Spleen (tissue), 11 donors: ENCODE measurements around the gene STPG1. TPM values are rescaled to one million over a fixed set of nuclear protein-coding genes. Genes with fewer than 3 reads are reported as not detected.

Experiments
- DNase-seq: peaks from one replicate; pipeline ENCODE4 v3.0.0-alpha.2; 2020
- H3K27ac ChIP-seq, 8 donors: fragments of 200-600 bp; sonication (generic) in 7 of 8; 1 replicate in 4 of 8; 2 replicates in 4 of 8; pipeline versions ENCODE4 v1.5.0 to v1.8.0; 2016 to 2021; ENCODE audit warnings: inconsistent platforms in 4 of 8, mild to moderate bottlenecking in 4 of 8, moderate library complexity in 1 of 8
- H3K27me3 ChIP-seq, 7 donors: fragments of 200-600 bp; sonication (generic) in 6 of 7; replicated peaks in 1 of 7; 1 replicate in 4 of 7; 2 replicates in 3 of 7; pipeline versions ENCODE4 v1.5.0 to v1.8.0; 2016 to 2021; ENCODE audit warnings: inconsistent platforms in 3 of 7, mild to moderate bottlenecking in 1 of 7
- H3K36me3 ChIP-seq, 6 donors: fragments of 200-600 bp; sonication (generic) in 5 of 6; 1 replicate in 4 of 6; 2 replicates in 2 of 6; pipeline versions ENCODE4 v1.5.0 to v1.8.0; 2016 to 2021; ENCODE audit warnings: inconsistent platforms in 2 of 6
- H3K4me1 ChIP-seq, 6 donors: fragments of 200-600 bp; sonication (generic) in 5 of 6; 1 replicate in 3 of 6; 2 replicates in 3 of 6; pipeline versions ENCODE4 v1.5.0 to v1.8.0; 2016 to 2021; ENCODE audit warnings: inconsistent platforms in 3 of 6
- H3K4me3 ChIP-seq, 8 donors: fragments of 200-600 bp; sonication (generic) in 7 of 8; 1 replicate in 4 of 8; 2 replicates in 4 of 8; pipeline versions ENCODE4 v1.5.0 to v1.8.0; 2016 to 2021; ENCODE audit warnings: inconsistent platforms in 4 of 8, mild to moderate bottlenecking in 4 of 8, moderate library complexity in 2 of 8
- H3K9me3 ChIP-seq, 8 donors: fragments of 200-600 bp; sonication (generic) in 7 of 8; 1 replicate in 4 of 8; 2 replicates in 4 of 8; pipeline versions ENCODE4 v1.5.0 to v1.8.0; 2016 to 2021; ENCODE audit warnings: inconsistent platforms in 4 of 8
- CTCF ChIP-seq, 11 experiments: fragments of 200-600 bp in 7 of 11; fragments of 450-650 bp in 4 of 11; sonication (generic) in 4 of 11; IDR thresholded peaks in 8 of 11; conservative IDR thresholded peaks in 3 of 11; 1 replicate in 7 of 11; 2 replicates in 4 of 11; pipeline versions ENCODE4 v1.4.0 to v1.8.0; 2016 to 2021; ENCODE audit warnings: antibody characterized with exemption in 11 of 11, inconsistent platforms in 4 of 11, mild to moderate bottlenecking in 1 of 11
- POLR2A ChIP-seq, 3 donors: fragments of 450-650 bp; IDR thresholded peaks; one replicate each; pipeline ENCODE4 v1.5.1; 2017; ENCODE audit warnings: antibody characterized with exemption in 3 of 3, mild to moderate bottlenecking in 1 of 3
- POLR2AphosphoS5 ChIP-seq, 3 donors: sonication (generic); formaldehyde crosslinking; IDR thresholded peaks; one replicate each; pipeline ENCODE4 v1.5.1; 2017; ENCODE audit warnings: antibody characterized with exemption in 3 of 3
- WGBS, 5 donors: extraction: QIAGEN DNeasy Blood & Tissue Kit in 3 of 5; methylation state at CpG; one replicate each; pipeline versions ENCODE4 v1.1.5 to v1.1.7; 2013 to 2018; 5-methylcytosine and 5-hydroxymethylcytosine counted together
- intact Hi-C: fragments of 100-400 bp; cut with DNase I; formaldehyde crosslinking; loops from one replicate; pipeline ENCODE4 v1.15.0; 2023; ENCODE audit warnings: low total_unique reads
- polyA plus RNA-seq, 3 donors: library from polyadenylated mRNA; stranded (reverse); fragments of 200-250 nt; gene quantifications; one replicate each; pipeline ENCODE4 v1.2.1, GENCODE V29; 2013
- total RNA-seq, 7 donors: library from RNA; depleted of rRNA in 3 of 7; stranded (reverse); fragments of >200 nt in 3 of 7; fragmentation: NEBNext Ultra II Directional in 4 of 7; extraction: Animal tissue kit (Norgen Biotek cat#: 25700) in 4 of 7; gene quantifications; one replicate each; pipeline versions ENCODE4 v1.1.0 to v1.2.1, GENCODE V29; 2016 to 2021
- donor health status: healthy with polysubstance abuse.
- donor health status: DM: no; HTN: no; CAD: no; lungs with moderate emphysema.
- donor health status: DM: no; HTN: no; CAD: no.
- donor health status: Bipolar disorder and iron deficiency.
- donor health status: healthy.
- donor health status: DM: no; HTN: no; CAD: no.
- donor health status: DM: yes; HTN: yes; CAD: no.

STPG1 gene
- total and polyA plus RNA-seq, 10 donors, result 1.5 to 5.8 (median 3.7) TPM

GRCh38 chr1:24344090-24344742, 69.4 kb downstream of the STPG1 start:
- intact Hi-C loops, result no loop called here
- Histone ChIP-seq H3K9me3 (no peaks in the 10 kb centered on the region), H3K27me3 (peaks cover 0 to 38% (median 0%) of the 10 kb centered on the region in 7 donors), H3K4me1 (no peaks in the 10 kb centered on the region), H3K27ac (no peak overlapping the region), H3K36me3 (no peaks in the 10 kb centered on the region), H3K4me3 (no peak overlapping the region)
- WGBS, 5 donors, result 77 to 93% (median 79%) methylated on average over 6 to 8 of the region's 8 CpGs
- TF ChIP-seq POLR2A (IDR thresholded peaks at IDR 0.05), result no peak
- no peak for TF ChIP-seq POLR2AphosphoS5 (IDR thresholded peaks at IDR 0.05)
- no peak for TF ChIP-seq CTCF (IDR thresholded peaks at IDR 0.05 in 8 of 11, conservative IDR thresholded peaks at IDR 0.05 in 3 of 11)
- no peak for DNase-seq

- Histone ChIP-seq H3K4me3 (no peak overlapping the region), H3K27ac (no peak overlapping the region), H3K36me3 (no peaks in the 10 kb centered on the region), H3K9me3 (no peaks in the 10 kb centered on the region), H3K27me3 (peaks cover 0 to 38% (median 0%) of the 10 kb centered on the region in 7 donors), H3K4me1 (no peaks in the 10 kb centered on the region)
- intact Hi-C loops, result no loop called here
- 86 to 91% (median 89%) methylated on average over 13 of the region's 13 CpGs for WGBS, 5 donors
- DNase-seq, result no peak
- TF ChIP-seq POLR2AphosphoS5 (IDR thresholded peaks at IDR 0.05) (no peak), POLR2A (IDR thresholded peaks at IDR 0.05) (no peak), CTCF (IDR thresholded peaks at IDR 0.05 in 8 of 11, conservative IDR thresholded peaks at IDR 0.05 in 3 of 11) (no peak)
These were observed 70.0 kb downstream of the STPG1 start for GRCh38 chr1:24343412-24344089.

- intact Hi-C loops, result no loop called here
- Histone ChIP-seq H3K36me3 (no peaks in the 10 kb centered on the region), H3K4me1 (peaks cover 0 to 8% (median 0%) of the 10 kb centered on the region in 6 donors)
These were observed 72.3 kb downstream of the STPG1 start for GRCh38 chr1:24341260-24341659.

More at GRCh38 chr1:24341260-24341659, 72.3 kb downstream of the STPG1 start:
- TF ChIP-seq POLR2AphosphoS5 (IDR thresholded peaks at IDR 0.05) (no peak), POLR2A (IDR thresholded peaks at IDR 0.05) (no peak), CTCF (IDR thresholded peaks at IDR 0.05 in 8 of 11, conservative IDR thresholded peaks at IDR 0.05 in 3 of 11) (no peak)
- H3K4me3 ChIP-seq, result no peak overlapping the region
- no peak overlapping the region for H3K27ac ChIP-seq
- H3K27me3 ChIP-seq, result peaks cover 0 to 28% (median 0%) of the 10 kb centered on the region in 7 donors
- DNase-seq, result no peak
- WGBS, 5 donors, result 64 to 100% (median 66%) methylated on average over 1 to 8 of the region's 8 CpGs
- H3K9me3 ChIP-seq, result no peaks in the 10 kb centered on the region
